Gastrocnemius medialis (tissue), 4 donors: Measurements from ENCODE around the gene NCAPG.

Experiments
- CTCF ChIP-seq, 5 experiments: fragments of 450-650 bp in 3 of 5; fragments of 200-600 bp in 2 of 5; sonication (generic) in 2 of 5; IDR thresholded peaks in 4 of 5; conservative IDR thresholded peaks in 1 of 5; 1 replicate in 4 of 5; 2 replicates in 1 of 5; pipeline ENCODE4 v1.5.1; 2016 to 2019; ENCODE audit warnings: antibody characterized with exemption in 5 of 5, mild to moderate bottlenecking in 3 of 5, moderate library complexity in 3 of 5
- POLR2A ChIP-seq, 2 donors: fragments of 450-650 bp; IDR thresholded peaks; one replicate each; pipeline ENCODE4 v1.6.1; 2017; ENCODE audit warnings: antibody characterized with exemption in 2 of 2, mild to moderate bottlenecking in 2 of 2, moderate library complexity in 2 of 2

GRCh38 chr4:17812125-17812524, 1.3 kb downstream of the NCAPG start:
- TF ChIP-seq CTCF (IDR thresholded peaks at IDR 0.05 in 4 of 5, conservative IDR thresholded peaks at IDR 0.05 in 1 of 5) (no peak), POLR2A (IDR thresholded peaks at IDR 0.05) (no peak)
